Stimulated activated CD8-positive, alpha-beta memory T cell treated with anti-CD3 and anti-CD28 coated beads, Interleukin-12 subunit alpha, Interleukin-12 subunit beta, amount 100 ng/mL, for 24 hours (primary cell): ENCODE measurements around the gene SP7.
"Not testable (repeated sequence)": the region's sequence is repeated elsewhere in the genome, so short reads cannot be mapped to it uniquely, and the experiment has no call there.

Source experiments
- DNase-seq: peaks from one replicate; pipeline ENCODE4 v3.0.0-alpha.2; 2020; ENCODE audit errors: extremely low read depth

Gene SP7

GRCh38 chr12:53320352-53321195 is 15.6 kb downstream of the SP7 start:
- no peak for DNase-seq

- no peak for DNase-seq
Measured at GRCh38 chr12:53313996-53314395, 22.2 kb downstream of the SP7 start.

GRCh38 chr12:53308276-53308675 is 27.9 kb downstream of the SP7 start:
- no peak for DNase-seq

GRCh38 chr12:53306826-53307225 is 29.3 kb downstream of the SP7 start:
- DNase-seq, result no peak

- DNase-seq, result no peak
Measured at GRCh38 chr12:53302903-53303302, 33.3 kb downstream of the SP7 start.

- DNase-seq, result no peak
Measured at GRCh38 chr12:53300187-53300586, 36.0 kb downstream of the SP7 start.

GRCh38 chr12:53299454-53300180 is 36.5 kb downstream of the SP7 start, which contains the start of gene MYG1:
TSS of gene MYG1 (plus strand) at chr12:53299695. CDS start at chr12:53299738, 43 bp downstream.
- DNase-seq, result peak; percentile 73

- no peak for DNase-seq
Measured at GRCh38 chr12:53299101-53299453, 37.1 kb downstream of the SP7 start.

GRCh38 chr12:53298164-53298563 is 38.0 kb downstream of the SP7 start:
- DNase-seq, result no peak

- DNase-seq, result not testable (repeated sequence)
Measured at GRCh38 chr12:53297106-53297505, 39.0 kb downstream of the SP7 start.

- DNase-seq, result no peak
Measured at GRCh38 chr12:53295891-53296219, 40.3 kb downstream of the SP7 start.

GRCh38 chr12:53295070-53295890 is 40.9 kb downstream of the SP7 start, which contains the start of gene PFDN5:
TSS of gene PFDN5 (plus strand) at chr12:53295542. CDS start at chr12:53295568, 26 bp downstream.
- DNase-seq, result peak; percentile 68

- DNase-seq, result no peak
Measured at GRCh38 chr12:53292426-53292825, 43.7 kb downstream of the SP7 start.

- DNase-seq, result no peak
Measured at GRCh38 chr12:53290661-53291060, 45.5 kb downstream of the SP7 start.

GRCh38 chr12:53289891-53290290 is 46.3 kb downstream of the SP7 start:
- no peak for DNase-seq

GRCh38 chr12:53288322-53288721 is 47.8 kb downstream of the SP7 start:
- no peak for DNase-seq

- no peak for DNase-seq
Measured at GRCh38 chr12:53287741-53288216, 48.4 kb downstream of the SP7 start.

GRCh38 chr12:53286448-53286847 is 49.7 kb downstream of the SP7 start:
- no peak for DNase-seq

- no peak for DNase-seq
Measured at GRCh38 chr12:53279888-53280498, 56.2 kb downstream of the SP7 start.

GRCh38 chr12:53279283-53279869 is 56.8 kb downstream of the SP7 start:
- no peak for DNase-seq

- no peak for DNase-seq
Measured at GRCh38 chr12:53277981-53278380, 58.2 kb downstream of the SP7 start.
